IPS-18c (cell line): ENCODE data around the gene AMACR.

Source experiments
- H3K4me3 ChIP-seq: 2 replicates; pipeline ENCODE4 v1.7.0; 2013; ENCODE audit warnings: low read depth, mild to moderate bottlenecking, low read length, moderate library complexity; ENCODE audit not compliant: insufficient read depth
- H3K9me3 ChIP-seq: one replicate; pipeline ENCODE4 v1.6.1; 2013; ENCODE audit warnings: mild to moderate bottlenecking, low read length, moderate library complexity; ENCODE audit not compliant: control insufficient read depth, insufficient read depth

The AMACR gene

DNA sequence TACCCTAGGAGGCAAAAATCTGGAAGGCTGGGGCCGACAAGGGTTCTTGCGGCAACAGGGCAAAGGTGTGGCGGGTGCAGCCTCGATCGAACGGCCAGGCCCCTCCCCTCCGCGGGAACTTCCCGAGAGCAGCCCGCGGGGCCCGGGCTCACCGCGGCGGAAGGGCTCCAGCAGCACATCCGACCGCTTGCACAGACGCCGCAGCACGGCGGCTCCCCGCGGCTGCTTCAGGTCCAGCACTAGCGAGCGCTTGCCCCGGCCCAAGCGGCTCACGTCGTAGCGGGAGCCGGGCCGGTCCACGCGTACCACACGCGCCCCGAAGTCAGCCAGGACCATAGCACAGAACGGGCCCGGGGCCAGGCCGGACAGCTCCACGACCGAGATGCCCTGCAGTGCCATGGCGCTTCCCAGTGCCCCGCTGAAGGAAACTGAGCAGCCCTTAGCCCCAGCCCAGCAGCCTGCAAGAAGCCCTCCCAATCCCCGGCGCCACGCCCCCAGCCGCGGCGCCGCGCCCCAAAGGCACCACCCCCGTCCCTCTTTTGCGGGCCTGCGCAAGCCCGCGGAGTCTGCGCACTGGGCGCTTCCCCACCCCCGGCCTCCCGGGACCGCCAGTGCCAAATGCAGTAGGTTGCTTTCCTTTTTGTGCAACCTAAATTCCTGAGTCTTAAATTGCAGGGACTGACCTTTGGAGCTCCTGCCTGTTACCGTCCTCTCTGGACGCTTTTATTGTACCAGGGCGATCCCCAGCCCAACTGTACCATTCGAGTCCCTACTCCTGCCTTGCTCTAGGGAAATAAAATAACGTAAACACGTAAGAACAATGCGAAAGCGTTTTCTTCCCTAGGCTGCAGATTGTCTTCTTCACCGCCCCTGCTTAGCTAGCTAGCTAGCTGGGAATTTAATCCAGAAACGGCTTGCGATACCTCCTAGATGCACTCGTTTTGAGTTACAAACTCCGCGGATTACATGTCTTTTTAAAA, at the start of gene AMACR:
Gene AMACR, minus strand, starts transcription at position 430 of the 980 bp plus-strand sequence. Its CDS starts 31 bp downstream, at position 399.
- no peaks in the 10 kb centered on the region for H3K9me3 ChIP-seq
- H3K4me3 ChIP-seq = peak within 1 kb of the TSS; percentile 64

DNA sequence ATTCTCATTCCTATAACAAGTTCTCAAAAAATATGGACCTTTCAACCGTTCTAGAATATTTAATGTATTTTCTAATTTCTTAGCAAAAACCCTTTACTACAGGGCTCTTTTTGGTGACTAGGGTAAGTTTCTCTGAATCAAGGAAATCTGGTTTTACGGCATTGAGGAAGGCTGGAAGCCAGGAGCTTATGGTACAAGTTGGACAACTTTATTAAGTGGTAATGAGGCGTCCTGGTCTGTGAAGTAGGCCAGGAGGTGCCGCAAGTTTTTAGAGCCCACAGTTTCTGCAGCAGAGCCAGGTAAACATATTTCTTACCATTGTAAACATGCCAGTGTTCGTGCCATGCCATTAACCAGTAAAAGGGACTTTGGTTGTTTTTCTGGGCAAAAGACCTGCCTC, 49.7 kb upstream of the AMACR start:
- Histone ChIP-seq H3K9me3 (peaks cover 8% of the 10 kb centered on the region), H3K4me3 (no peak overlapping the region)

DNA sequence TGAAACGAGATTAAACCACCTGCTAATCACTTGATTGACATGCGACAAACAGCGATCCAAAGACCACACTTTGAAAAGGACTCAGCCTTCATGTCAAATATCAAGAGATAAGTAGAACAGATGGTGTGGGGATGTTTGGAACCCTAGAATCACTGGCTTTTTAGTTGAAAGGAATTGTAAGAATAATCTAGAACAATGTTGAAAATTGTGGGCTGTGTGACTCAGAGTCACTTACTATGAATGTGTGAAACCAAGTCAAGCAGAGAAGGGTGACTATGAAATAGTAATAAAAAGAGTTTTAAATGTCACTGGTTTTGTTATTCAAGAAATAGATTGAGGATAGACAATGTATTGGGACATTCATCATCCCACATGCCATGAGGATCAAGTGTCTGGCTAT, 49.3 kb upstream of the AMACR start:
- H3K4me3 ChIP-seq = no peak overlapping the region
- H3K9me3 ChIP-seq = peaks cover 8% of the 10 kb centered on the region

DNA sequence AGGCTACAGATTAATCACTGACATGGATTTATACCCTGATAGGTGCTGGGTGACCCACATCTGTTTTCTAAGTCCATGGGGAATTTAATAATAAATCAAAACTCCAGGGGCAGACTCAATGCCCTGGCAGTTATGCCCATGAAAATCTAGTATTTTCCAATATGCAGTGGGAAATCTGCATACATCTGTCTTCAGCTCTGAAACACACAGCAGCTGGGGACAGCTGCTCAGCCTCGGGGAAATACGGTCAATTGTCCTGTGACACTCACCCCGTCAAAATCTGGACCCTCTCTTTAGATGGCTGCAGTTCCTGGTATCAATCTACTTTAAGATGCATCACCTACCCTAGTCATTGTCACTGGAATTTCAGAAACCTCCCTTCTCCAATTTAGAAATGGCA, 47.8 kb upstream of the AMACR start:
- H3K9me3 ChIP-seq = no peaks in the 10 kb centered on the region
- H3K4me3 ChIP-seq = no peak overlapping the region

DNA sequence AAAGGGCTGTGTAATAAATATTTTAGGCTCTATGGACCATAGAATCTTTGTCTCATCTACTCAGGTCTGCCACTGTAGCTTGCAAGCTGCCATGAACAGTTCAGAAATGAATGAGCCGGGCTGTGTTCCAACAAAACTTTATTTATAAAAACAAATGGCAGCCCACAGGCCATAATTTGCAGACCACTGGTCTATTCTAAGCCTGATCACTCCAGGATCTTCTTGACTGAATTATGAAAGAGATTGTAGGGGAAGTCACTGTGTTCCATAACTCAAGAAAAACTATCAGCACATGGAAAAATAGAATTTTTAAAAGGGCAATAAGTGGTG, 46.5 kb upstream of the AMACR start:
- no peaks in the 10 kb centered on the region for H3K9me3 ChIP-seq
- H3K4me3 ChIP-seq = no peak overlapping the region

DNA sequence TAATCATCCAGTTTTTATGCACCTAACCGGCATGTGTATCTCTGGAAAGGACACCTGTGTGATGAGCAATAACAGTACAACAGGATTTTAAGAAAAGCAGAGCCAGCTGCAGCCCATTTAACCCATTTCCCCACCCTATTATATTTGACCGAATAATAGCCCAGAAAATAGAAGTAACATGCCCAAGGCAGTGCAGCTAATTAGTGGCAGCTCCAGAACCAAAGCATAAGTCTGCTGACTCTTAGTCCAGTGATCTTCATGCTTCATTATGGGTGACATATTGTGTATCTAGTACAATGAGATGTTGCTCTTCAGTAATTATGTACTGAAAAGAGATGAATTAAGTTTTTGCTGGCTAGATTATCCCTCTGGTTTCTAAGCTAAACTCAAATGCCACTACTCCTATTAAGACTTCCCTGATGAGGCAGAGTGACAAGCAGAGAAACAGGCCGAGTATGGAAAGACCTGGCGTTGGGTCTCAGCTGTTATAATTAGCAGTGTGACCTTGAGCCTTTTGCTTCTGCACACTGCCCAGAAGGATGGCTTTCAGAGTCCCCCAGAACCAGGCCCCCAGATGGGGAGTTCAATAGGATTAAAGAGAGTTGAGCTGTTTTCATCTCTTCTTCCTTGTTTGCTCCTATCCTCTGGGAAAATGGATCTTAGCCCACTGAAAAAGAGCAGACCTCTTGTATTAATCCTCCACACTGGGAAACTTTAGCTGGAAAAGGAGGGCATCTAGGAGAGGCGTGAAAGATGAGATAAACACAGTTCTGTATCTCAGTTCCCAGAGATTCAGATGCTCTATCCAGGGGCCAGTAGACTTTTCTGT, 45.9 kb upstream of the AMACR start:
- Histone ChIP-seq H3K9me3 (no peaks in the 10 kb centered on the region), H3K4me3 (no peak overlapping the region)

DNA sequence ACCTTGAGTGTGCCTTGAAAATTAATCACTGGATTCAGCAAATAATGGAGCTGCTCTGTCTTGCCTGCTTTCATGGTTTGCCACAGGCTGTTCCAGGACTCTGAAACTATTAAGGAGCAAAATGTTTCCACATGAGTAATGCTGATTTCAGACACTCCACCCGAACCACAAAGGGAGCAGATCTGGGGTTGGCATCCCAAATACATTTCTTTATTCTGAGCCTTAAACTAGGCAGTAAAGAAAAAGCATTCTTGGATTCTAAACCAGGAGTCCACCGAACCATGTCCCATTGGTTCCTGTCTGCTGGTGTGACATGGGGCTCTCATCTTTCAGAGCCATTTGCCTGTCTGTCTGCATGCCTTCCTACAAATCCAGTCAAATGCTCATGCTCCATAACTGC, 45.3 kb upstream of the AMACR start:
- Histone ChIP-seq H3K9me3 (no peaks in the 10 kb centered on the region), H3K4me3 (no peak overlapping the region)

DNA sequence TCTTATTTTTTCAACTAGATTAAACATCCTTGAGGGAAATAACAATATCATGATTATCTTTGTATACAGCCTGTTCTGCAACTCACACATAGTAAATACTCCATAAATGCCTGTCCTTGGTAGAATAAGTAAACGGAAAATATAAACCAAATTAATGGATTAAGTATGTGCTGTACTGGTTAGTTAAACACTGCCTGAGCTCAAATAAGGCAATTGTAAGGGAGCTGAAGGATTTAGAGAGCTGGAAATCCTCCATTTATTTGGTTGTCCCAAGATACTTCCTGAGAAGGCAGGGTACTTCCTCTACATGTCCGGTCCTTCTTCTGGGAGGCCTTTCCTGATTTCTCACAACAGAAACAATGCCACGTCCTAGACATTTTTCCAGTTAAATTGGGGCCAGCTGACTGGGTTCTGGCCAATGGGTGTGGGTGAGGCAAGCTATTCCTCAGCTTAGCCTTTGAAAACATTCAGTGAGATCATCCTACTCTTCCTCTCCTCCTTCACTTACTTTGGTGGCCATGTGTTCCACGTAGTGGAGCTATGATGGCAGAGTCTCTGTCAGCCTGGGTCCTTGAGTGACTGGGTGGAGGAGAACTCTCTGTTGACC, 43.6 kb upstream of the AMACR start:
- H3K9me3 ChIP-seq = no peaks in the 10 kb centered on the region
- H3K4me3 ChIP-seq = no peak overlapping the region

DNA sequence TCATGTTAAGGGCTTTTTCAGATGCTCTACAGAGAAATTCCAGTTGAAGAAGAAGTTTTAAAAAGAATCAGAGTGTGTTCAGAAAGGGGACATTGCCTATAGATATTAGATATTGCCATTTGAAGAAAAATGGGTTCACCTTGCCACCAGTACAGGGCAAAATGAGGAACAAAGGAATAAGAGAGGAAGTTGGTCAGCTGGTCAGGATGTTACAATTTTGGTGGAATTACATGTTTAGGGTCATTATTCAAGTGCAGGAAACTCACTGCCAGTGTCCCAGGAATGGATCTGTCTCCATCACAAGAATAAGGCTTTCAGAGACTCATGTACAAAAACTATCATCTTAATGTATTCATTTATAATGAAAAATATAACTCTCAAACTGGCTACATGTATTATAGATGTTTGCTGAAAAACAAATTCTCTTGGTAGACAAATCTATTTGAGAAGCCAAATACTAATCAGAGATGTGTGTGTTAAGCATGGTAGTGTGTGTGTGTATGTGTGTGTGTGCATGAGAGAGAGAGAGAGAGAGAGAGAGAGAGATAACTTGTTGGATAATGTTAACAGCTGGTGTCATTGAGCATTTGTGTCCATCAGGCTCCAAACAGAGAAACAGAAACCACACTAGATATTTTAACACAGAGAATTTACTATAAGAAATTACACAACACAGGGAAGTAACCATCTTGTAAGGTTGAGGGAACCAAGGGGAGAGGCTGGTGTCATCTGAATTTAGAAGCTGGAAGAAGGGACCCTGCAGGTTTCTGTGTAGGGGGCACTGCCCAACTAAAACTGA, 40.1 kb upstream of the AMACR start:
- Histone ChIP-seq H3K4me3 (no peak overlapping the region), H3K9me3 (no peaks in the 10 kb centered on the region)

DNA sequence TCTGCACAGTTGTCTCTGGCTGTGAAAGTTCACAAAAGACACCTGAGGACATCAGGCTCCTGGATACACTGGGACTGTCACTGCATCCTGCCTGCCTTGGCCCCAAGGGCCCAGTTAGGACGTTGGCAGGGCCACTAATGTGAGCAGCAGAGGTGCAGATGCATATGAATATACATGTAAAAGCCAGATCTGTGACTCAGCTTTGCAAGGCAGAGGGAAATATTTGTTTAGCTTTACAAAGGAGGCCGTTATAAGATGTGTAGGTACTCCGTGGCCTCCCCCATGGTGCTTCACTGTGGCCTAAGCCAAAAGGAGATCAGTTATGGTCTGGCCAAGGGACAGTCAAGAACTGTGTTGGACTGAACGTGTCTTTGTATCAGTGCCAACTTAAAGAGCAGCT, 39.3 kb upstream of the AMACR start:
- H3K4me3 ChIP-seq = no peak overlapping the region
- no peaks in the 10 kb centered on the region for H3K9me3 ChIP-seq

DNA sequence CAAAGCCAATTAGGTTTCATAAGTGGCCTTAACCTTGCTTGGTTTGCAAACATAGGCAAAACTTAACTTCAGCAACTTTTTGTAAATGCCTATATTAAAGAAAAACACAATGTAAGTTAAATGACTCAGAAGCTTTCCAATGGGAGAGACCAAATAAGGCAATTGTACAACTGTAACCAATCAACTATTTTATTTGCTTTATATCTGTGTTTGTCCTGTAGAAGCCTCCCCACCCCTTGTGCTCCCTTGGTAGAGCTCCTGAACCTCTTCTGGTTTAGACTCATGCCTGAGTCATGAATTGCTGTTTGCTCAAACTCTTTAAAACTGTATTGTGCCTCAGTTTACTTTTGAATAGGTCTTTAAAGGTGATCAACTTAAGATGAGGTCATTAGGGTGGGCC, 38.1 kb upstream of the AMACR start:
- no peak overlapping the region for H3K4me3 ChIP-seq

DNA sequence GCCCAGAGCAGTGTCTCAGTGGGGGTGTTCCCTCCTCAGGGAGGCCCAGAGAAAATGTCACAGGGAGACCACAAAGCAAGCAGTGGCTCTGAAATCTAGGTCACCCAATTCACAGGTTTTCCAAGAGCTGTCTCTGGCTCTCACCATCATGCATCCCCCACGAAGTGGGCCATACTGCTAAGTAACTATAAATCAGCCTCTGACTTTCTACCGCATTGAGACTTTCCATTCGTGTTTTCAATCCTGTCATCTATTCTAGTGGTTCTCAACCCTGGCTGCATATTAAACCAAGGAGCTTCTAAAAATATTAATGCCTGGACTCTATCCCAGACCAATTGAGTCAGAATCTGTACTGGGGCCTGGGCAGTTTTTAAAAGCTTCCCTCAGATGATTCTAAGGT, 37.2 kb upstream of the AMACR start:
- no peaks in the 10 kb centered on the region for H3K9me3 ChIP-seq
- no peak overlapping the region for H3K4me3 ChIP-seq

More for the DNA sequence above, 38.1 kb upstream of the AMACR start:
- H3K9me3 ChIP-seq = no peaks in the 10 kb centered on the region

DNA sequence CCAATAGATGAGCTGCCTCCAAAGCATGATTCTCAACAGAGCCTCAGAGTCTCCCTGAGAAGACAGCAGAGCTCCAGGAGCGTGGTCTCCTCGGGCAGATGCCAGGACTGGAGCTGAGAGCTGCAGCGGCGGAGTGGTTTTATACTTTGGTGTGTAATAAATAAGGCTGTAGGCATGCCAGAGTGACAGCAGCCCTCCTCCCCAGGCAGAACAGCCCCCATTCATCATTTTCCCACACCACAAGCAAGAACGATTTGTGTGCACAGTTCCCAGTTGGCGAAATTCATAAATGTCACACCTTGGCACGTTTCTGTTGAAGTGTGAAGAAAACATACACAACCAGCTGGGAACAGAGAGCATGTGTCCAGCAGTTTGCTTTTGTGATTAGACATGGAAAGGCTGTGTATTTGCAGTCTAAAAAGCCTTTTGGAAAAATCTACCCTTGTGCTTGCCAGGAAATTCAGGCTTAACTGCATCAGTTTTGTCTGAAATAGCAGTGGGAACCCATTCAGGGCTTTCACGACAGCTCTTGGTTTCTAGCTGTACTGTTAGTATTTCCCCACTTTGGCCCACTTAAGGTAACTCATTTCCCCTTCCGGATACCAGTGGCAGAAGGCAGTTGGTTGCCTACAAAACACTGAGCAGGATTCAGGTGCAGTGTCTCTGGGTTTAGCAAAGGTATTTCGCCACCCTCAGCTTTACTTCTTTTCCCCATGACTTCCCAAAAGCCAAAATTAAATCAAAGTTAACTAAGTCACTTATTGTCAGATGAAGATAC, 35.4 kb upstream of the AMACR start, which contains the start of gene C1QTNF3:
Gene C1QTNF3, minus strand, starts transcription at position 115 of the 778 bp plus-strand sequence. Its CDS starts 88 bp downstream, at position 27.
- Histone ChIP-seq H3K9me3 (no peaks in the 10 kb centered on the region), H3K4me3 (no peak within 1 kb of the TSS)

DNA sequence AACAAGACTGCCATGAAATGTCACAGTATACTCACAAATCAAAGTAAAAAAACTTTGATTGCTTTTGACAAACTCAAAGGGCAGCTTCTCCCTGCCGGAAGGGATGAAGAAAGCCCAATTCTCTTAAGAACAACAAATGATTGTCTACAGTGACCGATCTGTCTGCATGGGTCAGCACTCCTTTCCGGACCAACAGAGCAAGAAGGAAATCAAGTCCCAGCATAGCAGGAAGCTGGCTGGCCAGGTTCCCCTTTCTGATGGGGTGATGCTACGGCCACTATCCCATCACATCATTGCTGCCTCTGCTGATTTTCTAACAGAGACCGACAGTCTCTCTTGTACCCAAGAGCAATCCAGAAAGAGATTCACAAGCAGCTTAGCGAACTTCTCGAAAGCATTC, 34.5 kb upstream of the AMACR start:
- no peak overlapping the region for H3K4me3 ChIP-seq
- H3K9me3 ChIP-seq = no peaks in the 10 kb centered on the region

DNA sequence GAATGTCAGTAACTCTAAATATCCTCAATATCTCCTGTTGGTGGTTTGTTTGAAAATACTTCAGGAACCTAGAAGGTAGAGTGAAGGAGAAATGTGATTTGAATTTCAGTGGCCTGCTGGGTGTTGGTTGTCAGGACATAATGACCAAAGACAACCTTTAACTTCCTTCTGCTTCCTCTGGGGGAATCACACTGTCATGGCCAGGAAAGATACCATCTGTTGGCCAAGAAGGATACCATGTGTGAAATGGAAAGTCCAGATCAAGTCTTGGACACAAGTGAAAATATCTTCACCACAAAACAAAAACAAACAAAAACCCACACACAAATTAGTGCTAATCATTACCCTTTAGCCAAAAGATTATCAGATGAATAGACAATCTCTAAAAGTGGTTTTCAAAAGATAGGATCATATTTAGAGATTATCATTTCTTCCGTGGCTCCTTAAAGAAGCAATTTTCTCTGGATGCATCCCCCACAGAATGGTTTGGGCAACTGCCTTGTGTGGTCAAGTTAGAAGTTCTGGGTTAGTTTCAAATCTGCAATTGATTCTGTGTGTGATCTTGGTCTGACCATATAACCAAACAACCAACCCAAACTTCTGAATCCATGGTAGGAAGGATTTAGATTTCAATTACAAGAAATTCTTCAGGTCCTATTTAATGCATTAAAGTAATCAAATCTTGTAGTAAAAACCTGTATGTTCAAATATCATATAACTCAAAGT, 33.6 kb upstream of the AMACR start:
- Histone ChIP-seq H3K9me3 (no peaks in the 10 kb centered on the region), H3K4me3 (no peak overlapping the region)

DNA sequence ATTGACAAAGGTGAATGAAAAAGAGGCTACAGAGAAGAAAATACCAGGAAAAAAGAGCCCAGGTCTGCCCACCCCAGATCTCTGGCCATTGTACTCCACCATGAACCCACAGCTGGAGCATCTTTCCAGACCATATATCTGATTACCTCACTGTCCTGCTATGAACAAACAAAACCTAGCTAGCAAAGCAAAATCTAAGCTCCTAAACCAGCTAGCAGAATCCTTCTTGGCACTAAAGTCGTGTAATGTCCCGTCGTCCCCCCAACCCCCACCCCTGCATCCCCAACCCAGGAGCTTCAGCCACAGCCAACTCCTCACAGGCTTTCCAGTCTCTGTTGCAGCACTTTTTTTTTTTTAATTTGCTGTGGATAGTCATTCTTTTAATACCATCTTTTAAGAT, 32.6 kb upstream of the AMACR start:
- Histone ChIP-seq H3K4me3 (no peak overlapping the region), H3K9me3 (no peaks in the 10 kb centered on the region)
